ENCODE results near the gene ISG20.
"Not testable (repeated sequence)": the region's sequence is repeated elsewhere in the genome, so short reads cannot be mapped to it uniquely, and the experiment has no call there.

Gene ISG20

GRCh38 chr15:88636654-88637053, 2.2 kb upstream of the ISG20 start:
- no peak for DNase-seq (ENCODE audit: low read depth)

DNA sequence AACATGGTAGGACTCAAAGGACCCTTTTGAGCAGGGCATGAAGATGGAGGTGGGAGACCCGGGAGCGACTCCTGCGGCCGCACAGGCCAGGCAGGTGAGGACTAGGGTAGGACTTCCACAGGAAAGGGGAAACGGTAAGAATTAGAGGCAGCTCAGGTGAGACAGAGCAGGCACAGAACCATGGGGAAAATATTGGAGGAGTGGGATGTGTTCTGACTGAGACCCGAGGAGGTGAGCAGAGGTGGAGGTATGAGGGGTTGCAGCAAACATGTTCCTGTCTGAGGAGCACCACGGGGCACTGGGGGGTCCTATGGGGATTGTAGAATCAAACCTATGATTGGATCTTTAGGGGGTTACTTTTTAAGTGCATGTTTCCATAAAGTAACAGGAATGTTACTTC, 1.4 kb upstream of the ISG20 start:
- no peak for DNase-seq (ENCODE audit: low read depth)

DNA sequence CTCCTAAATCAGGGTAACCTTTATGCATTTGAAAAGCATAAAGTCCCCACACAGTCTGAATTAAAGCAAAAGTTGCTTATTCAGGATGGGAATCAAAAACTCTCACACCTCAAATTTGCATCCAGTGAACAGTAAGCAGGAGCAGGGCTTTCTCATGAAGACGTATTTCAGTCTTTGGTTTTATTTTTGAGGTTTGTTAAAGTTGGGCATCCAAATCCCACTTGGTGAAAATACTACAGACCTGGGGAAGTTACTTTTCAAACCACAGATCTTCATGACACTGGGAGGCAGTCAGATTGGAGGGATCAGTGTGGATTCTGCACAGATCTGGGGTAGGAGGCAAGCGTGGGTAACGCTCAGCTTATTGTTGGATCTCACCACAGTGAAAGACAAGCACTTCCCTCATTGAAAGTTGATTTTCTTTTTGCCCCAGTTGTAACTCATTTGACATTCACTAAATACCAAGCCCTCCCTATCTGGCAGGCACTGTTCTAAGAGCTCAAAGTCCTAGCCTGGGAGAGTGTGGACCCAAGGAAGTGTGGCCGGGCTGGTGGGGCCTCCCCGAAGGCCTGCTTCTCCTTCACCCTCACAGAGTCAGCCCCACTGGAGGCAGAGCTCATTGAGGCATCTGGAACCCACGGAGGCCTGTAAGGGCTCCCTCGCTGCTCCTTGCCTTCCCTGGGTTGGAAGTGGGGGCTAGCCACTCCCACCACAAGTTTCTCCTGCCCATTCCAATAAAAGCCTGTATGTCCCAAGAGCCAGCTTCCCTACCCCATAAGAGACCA, 783 bp upstream of the ISG20 start:
- DNase-seq (ENCODE audit: low read depth): no peak

DNA sequence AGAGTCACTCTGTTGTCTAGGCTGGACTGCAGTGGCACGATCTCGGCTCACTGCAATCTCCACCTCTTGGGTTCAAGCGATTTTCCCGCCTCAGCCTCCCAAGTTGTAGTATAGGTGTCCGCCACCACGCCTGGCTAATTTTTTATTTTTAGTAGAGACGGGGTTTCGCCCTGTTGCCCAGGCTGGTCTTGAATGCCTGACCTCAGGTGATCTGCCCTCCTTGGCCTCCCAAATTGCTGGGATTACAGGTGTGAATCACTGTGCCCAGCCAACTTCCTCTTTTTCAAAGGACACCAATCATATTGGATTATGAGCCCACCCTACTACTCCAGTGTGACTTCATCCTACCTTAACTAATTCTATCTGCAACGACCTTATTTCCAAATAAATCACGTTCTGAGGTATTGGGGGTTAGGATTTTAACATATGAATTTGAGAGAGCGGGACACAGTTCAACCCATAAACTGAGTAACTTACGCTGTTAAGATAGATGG, 3.2 kb downstream of the ISG20 start:
- no peak for DNase-seq (ENCODE audit: low read depth)

DNA sequence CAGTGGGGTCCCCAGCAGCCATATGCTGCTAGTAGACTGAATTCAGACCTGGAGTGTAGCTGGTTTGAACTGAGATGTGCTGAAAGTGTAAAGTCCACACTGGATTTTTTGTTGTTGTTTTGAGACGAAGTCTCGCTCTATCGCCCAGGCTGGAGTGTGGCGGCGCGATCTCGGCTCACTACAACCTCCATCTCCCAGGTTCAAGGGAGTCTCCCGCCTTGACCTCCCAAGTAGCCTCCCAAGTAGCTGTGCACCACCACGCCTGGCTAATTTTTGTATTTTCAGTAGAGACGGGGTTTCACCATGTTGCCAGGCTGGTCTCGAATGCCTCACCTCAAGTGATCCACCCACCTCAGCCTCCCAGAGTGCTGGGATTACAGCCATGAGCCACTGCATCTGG, 3.7 kb downstream of the ISG20 start:
- not testable (repeated sequence) for DNase-seq (ENCODE audit: low read depth)

DNA sequence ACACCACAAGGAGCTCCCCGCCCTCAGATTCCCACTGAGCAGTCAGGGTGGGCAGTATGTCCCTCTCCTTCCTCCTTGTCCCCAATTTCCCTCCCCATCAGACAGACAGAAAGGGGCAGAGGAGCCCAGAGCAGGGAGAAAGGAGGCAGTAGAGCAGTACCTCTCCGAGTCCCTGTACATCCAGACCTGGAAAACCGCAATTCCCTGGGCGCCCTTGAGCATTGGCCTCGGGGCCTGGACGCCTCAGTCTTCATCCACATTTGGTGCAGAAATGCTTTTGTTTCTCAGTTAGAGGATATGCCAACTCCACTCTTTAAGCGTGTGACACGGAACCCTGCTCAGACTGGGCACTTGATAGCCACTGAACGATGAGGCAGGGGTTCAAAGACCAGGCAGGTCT, 5.9 kb downstream of the ISG20 start:
- DNase-seq (ENCODE audit: low read depth): no peak

DNA sequence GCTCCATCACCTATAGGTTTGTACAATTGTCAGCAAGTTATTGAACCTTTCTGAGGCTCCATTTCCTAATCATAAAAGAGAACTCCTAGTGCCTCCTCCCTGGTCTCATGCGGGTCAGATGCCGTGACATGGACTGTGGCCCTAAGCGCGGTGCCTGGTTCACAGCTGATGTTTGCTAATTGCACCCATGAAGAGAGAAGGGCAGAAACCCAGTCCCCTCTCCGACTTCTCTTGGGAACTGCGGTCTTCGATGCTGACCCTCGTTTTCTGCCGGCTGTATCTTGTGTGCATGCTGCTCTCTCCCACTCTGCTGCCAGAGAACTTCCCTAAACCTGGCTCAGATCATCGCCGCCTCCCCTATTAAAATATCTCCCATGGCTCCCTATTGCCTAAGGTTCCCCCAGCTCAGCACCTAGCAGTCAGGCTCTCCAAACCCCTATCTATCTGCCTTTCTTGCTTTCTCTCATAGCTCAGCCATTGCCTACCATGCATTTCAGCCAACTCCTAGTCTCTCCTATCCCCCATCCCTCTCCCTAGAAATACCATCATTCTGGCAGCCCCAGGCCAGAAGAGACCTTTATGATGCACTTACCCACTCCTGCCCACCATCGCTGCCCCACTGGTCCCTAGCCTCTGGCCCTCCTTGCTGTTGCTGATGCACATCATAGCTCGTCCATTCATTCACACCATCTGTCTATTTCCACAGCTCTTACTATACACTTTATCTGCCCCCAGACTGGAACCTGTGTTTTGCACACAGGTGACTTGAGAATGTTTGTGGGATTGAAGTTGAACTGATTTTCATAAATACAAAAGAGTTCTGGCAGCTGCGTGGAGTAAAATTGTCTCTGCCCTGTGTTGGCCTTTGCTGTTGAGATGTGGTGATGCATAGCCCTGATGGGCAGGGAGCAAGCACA, 6.6 kb downstream of the ISG20 start:
- no peak for DNase-seq (ENCODE audit: low read depth)

- DNase-seq (ENCODE audit: low read depth): no peak
Observed at GRCh38 chr15:88646088-88646405, 7.2 kb downstream of the ISG20 start.

DNA sequence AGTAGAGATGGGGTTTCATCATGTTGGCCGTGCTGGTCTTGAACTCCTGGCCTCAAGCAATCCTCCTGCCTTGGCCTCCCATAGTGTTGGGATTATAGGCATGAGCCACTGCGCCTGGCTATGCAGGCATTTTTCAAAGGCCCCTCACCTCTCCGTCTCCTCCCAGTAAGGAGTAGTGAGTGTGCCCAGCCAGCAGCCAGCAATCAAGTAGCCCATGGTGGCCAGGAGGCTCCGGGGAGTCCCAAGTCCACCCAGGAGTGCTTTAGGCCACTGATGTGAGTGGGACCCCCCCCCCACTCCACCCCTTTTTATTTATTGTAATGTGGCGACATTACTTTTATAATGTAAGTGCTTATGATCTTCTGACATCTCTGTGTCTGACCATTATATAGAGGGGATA, 8.1 kb downstream of the ISG20 start:
- DNase-seq (ENCODE audit: low read depth): no peak

- no peak for DNase-seq (ENCODE audit: low read depth)
Observed at GRCh38 chr15:88647351-88648105, 8.7 kb downstream of the ISG20 start.

DNA sequence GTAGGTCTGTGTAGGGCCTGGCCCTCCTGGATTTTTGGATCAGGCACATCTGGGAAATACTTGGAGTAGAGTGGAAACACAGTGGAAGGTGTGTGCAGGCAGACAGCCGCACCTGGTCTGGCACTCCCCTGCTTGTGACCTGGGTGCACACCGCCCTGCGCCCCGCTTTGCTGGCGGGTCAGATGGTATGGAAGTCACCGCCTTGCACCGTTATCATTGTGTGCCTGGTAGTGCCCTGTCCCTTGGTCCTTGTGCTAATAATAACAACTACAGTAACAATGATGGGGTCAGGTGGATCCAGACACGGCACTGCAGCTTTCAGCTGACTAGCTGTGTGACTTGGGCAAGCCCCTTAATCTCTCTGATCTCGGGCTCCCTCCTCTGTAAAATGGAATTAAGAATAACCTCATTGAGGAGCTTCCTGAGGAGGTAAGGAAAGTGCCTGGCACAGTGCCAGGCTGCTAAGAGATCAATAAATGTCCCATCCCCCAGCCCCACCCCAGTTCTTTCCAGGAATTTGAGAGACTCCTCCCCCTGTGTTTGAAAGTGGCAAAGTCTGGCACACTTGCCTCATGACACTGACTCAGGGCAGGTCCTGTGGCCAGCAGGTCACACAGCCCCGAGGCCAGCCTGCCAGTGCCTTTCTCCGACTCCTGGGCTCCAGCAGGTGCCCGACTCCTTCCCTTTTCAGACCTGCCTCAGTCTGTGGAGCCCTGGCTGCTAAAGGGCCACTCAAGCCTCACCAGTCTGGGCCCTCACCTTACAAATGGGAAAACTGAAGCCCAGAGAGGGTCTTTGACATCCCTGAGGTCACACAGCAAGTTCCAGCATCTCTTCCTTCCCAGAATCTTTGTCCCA, 9.8 kb downstream of the ISG20 start:
- no peak for DNase-seq (ENCODE audit: low read depth)

- DNase-seq (ENCODE audit: low read depth): peak; percentile 56
Observed at GRCh38 chr15:88649286-88649733, 10.5 kb downstream of the ISG20 start.

DNA sequence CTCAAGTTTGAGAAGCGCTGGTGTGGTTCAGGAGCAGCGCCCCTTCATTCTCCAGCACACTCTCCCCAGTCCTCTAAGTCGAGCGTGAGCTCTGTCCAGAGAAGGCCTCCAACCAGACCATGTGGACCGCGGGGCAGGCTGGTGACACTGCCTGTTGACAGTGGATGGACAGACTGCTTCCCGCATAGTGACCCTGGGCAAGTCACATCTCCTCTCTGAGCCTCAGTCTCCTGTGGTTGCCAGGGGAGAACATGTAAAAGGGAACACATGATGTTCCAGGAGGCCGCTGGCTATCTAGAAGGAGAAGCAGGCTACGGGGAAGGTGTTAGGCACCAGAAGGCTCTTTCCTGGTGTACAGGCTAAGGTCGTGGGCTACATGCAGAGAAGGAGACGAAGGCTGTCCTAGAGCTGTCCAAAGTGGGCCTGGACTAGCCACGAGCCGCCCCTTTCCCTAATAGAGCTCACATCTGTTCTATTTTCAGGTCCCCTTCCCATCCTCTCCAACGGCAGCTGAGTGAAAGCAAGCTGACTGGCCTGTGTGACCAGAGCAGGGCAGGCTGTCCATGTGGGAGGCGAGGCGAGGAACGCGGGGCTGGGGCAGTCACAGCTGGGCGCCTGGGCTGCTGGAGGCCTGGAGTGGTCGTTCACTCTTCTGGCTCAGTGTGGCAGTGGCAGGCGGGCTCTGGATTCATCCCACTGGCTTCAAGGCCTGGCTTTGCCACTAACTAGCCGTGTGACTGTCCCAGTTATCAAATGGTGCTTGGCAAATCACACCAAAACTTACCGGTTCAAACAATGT, 11.1 kb downstream of the ISG20 start:
- no peak for DNase-seq (ENCODE audit: low read depth)

- no peak for DNase-seq (ENCODE audit: low read depth)
Observed at GRCh38 chr15:88650556-88650955, 11.7 kb downstream of the ISG20 start.

DNA sequence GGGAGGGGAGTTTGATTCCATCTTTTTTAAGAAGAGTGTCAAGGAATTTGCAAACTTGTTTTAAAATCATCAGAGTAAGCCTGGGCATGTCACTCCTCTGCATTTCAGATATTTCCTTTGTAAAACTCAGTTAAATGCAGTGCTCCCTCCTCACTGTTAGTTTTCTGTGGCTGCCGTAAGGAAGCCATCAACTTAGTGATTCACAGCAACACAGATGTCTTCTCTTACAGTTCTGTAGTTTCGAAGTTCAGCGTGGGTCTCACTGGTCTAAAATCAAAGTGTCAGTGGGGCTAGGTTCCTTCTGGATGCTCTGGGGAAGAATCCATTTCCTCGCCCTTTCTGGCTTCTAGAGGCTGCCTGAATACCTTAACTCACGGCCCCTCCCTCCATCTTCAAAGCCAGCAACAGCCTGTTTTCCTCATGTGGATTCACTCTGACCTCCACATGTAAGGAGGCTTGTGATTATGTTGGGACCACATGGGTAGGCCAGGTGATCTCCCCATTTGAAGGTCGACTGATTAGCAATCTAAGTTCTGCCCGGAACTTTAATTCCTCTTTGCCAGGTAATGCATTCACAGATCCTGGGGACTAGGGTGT, 12.4 kb downstream of the ISG20 start:
- no peak for DNase-seq (ENCODE audit: low read depth)

DNA sequence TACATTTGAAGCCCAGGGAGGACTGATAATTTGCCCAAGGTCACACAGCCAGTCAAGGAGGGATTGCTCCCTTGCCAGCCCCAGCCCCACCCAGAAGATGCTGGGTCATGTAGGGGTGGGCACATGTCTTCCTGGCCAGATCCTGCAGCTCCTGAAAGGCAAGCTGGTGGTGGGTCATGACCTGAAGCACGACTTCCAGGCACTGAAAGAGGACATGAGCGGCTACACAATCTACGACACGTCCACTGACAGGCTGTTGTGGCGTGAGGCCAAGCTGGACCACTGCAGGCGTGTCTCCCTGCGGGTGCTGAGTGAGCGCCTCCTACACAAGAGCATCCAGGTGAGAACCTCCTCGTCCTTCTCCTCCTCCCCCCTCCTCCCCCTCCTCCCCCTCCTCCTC, 13.2 kb downstream of the ISG20 start:
- no peak for DNase-seq (ENCODE audit: low read depth)

- DNase-seq (ENCODE audit: low read depth): no peak
Observed at GRCh38 chr15:88652456-88653199, 13.8 kb downstream of the ISG20 start.

DNA sequence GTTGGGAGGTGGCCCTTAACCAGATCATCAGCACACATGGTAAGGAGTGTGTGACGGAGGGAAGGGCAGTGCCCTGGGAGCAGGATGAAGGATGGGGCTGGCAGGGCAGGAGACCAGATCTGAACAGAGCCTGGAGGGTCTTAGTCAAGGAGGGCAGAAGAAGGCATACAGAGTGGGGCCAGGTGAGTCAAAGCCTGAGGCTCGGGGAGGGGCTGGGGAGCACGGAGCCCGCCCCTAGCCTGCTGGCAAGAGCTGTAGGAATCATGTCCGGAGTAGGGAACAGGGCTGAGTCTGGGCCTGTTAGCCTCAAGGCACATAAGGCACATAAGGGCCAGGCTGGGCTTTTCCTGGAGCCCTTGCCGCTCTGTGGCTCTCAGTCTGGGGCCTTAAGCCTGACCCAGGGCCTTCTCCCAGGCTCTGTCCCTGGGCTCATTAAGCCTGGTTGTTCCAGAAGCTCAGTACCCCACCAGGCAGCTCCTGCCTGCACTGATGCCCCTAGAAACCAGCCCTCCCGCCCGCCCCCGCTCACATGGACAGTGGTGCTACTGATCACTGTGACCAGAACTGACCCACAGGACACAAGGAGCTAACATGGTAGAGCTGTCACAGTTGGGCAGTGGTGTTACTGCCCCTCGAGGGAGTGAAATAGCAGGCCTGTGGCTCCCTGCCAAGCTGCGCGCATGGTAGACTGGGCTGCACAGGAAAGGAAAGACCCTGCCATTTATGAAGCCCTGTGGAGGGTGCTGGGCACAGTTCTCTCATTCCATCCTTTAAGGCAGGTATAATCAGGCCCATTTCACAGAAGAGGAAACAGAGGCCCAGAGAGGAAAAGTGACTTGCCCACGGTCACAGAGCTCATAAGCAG, 14.6 kb downstream of the ISG20 start:
- DNase-seq (ENCODE audit: low read depth): no peak
